Measurements from ENCODE around the gene CRYL1. TPM values are rescaled to one million over a fixed set of nuclear protein-coding genes. Genes with fewer than 3 reads are reported as not detected.

The CRYL1 gene
- polyA plus RNA-seq, 1 of the 3 experiments (the other 2 are of a cell fraction), result 34.8 TPM

GRCh38 chr13:20566898-20567874 is 41.5 kb upstream of the CRYL1 start, which contains the start of gene IFT88 (continued):
- TF ChIP-seq MEF2A (IDR thresholded peaks at IDR 0.05; ENCODE audit: borderline replicate concordance, low read depth) (no peak), JUND (IDR thresholded peaks at IDR 0.05) (no peak), NFIC (IDR thresholded peaks at IDR 0.05; ENCODE audit: borderline replicate concordance) (peak; percentile 14; the same call in 1 of the 2 replicates), PBX3 (IDR thresholded peaks at IDR 0.05) (no peak), ELF1 (IDR thresholded peaks at IDR 0.05) (no peak), ZBTB33 (IDR thresholded peaks at IDR 0.05; ENCODE audit: borderline replicate concordance, low read depth) (no peak), POLR2AphosphoS5 (IDR thresholded peaks at IDR 0.05; ENCODE audit: low read depth, low read length) (peak; percentile 68), NRF1 (IDR thresholded peaks at IDR 0.05; ENCODE audit: low read depth, low read length) (no peak), TCF12 (IDR thresholded peaks at IDR 0.05) (0 out of 2 replicates have a peak, but pooled peaks have one; percentile 8), FOXM1 (IDR thresholded peaks at IDR 0.05; ENCODE audit: low read depth) (no peak), GATA2 (CRISPR knock-in tag; IDR thresholded peaks at IDR 0.05) (no peak)

GRCh38 chr13:20566468-20566897 is 40.8 kb upstream of the CRYL1 start:
- no peaks in the 10 kb centered on the region for H3K27me3 ChIP-seq (ENCODE audit: insufficient read depth)
- H2AFZ ChIP-seq (ENCODE audit: low read depth), result peak overlapping the region; percentile 81

More at GRCh38 chr13:20566468-20566897, 40.8 kb upstream of the CRYL1 start:
- DNase-seq, result no peak
- Histone ChIP-seq H3K4me1 (ENCODE audit: control insufficient read depth in 1 of 2, insufficient read depth in 2 of 2, low read depth in 1 of 2, low read length in 1 of 2) (peaks cover 4 to 7% of the 10 kb centered on the region in 2 experiments; a peak in 3 of 4 replicates), H3F3A (replicated peaks; ENCODE audit: insufficient read depth) (peaks cover 19% of the 10 kb centered on the region), H3K4me2 (peak overlapping the region; percentile 71), H3K9ac (peak overlapping the region; percentile 86), H3K9me2 (no peaks in the 10 kb centered on the region), H3K9me3 (0 out of 2 replicates have a peak, but pooled peaks cover 7% of the 10 kb centered on the region), H3K36me3 (replicated peaks in 1 of 2; ENCODE audit: control insufficient read depth in 1 of 2, insufficient read depth in 2 of 2, low read length in 1 of 2) (peaks cover 0 to 6% of the 10 kb centered on the region in 2 experiments), H3K27ac (ENCODE audit: low read depth in 2 of 2, low read length in 1 of 2) (peak overlapping the region; percentile 93 to 94), H3K79me2 (ENCODE audit: insufficient read depth) (peaks cover 16% of the 10 kb centered on the region), H3K4me3 (ENCODE audit: low read depth in 2 of 2, low read length in 1 of 2) (peak overlapping the region; percentile 68 to 88), H4K20me1 (ENCODE audit: insufficient read depth) (no peaks in the 10 kb centered on the region)
- ChIA-PET CTCF (interaction anchor here (1.1 kb wide), 1 partner anchor 71 kb away, joined by 3 read pairs; no protein-coding TSS in a partner anchor), POLR2A (no interaction called here)
- 13% methylated on average over 21 of the region's 21 CpGs for WGBS (ENCODE audit: low lambda C conversion rate)
- TF ChIP-seq TCF12 (IDR thresholded peaks at IDR 0.05), result no peak
- no peak for TF ChIP-seq RAD21 (IDR thresholded peaks at IDR 0.05; ENCODE audit: low read length)
- peak; percentile 3; the same call in 1 of the 2 replicates for TF ChIP-seq POLR2AphosphoS5 (IDR thresholded peaks at IDR 0.05; ENCODE audit: low read depth, low read length)
- no peak for TF ChIP-seq MAX (IDR thresholded peaks at IDR 0.05; ENCODE audit: low read depth)
- TF ChIP-seq ZBTB33 (IDR thresholded peaks at IDR 0.05; ENCODE audit: borderline replicate concordance, low read depth), result no peak
- no peak for TF ChIP-seq FOSL2 (IDR thresholded peaks at IDR 0.05; ENCODE audit: borderline replicate concordance, low read depth)

All from SK-N-SH (cell line).